ENCODE measurements around the gene DGKE. TPM values are rescaled to one million over a fixed set of nuclear protein-coding genes. Genes with fewer than 3 reads are reported as not detected.

The DGKE gene
- total RNA-seq, 1 donor from 2014 or later = 12.7 TPM

GRCh38 chr17:56808503-56808902 lies 25.4 kb upstream of the DGKE start:
- Histone ChIP-seq H3K27me3 (ENCODE audit: low read depth) (no peaks in the 10 kb centered on the region), H3K36me3 (no peaks in the 10 kb centered on the region), H3K27ac (no peak overlapping the region), H3K4me1 (no peaks in the 10 kb centered on the region), H3K4me3 (no peak overlapping the region), H3K9me3 (no peaks in the 10 kb centered on the region)
- TF ChIP-seq, protein P1, sequence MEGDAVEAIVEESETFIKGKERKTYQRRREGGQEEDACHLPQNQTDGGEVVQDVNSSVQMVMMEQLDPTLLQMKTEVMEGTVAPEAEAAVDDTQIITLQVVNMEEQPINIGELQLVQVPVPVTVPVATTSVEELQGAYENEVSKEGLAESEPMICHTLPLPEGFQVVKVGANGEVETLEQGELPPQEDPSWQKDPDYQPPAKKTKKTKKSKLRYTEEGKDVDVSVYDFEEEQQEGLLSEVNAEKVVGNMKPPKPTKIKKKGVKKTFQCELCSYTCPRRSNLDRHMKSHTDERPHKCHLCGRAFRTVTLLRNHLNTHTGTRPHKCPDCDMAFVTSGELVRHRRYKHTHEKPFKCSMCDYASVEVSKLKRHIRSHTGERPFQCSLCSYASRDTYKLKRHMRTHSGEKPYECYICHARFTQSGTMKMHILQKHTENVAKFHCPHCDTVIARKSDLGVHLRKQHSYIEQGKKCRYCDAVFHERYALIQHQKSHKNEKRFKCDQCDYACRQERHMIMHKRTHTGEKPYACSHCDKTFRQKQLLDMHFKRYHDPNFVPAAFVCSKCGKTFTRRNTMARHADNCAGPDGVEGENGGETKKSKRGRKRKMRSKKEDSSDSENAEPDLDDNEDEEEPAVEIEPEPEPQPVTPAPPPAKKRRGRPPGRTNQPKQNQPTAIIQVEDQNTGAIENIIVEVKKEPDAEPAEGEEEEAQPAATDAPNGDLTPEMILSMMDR (IDR thresholded peaks at IDR 0.05) = no peak
- DNase-seq (no peak), ATAC-seq (no peak)
- intact Hi-C loops (cut with DNase I) = no loop called here

DNA sequence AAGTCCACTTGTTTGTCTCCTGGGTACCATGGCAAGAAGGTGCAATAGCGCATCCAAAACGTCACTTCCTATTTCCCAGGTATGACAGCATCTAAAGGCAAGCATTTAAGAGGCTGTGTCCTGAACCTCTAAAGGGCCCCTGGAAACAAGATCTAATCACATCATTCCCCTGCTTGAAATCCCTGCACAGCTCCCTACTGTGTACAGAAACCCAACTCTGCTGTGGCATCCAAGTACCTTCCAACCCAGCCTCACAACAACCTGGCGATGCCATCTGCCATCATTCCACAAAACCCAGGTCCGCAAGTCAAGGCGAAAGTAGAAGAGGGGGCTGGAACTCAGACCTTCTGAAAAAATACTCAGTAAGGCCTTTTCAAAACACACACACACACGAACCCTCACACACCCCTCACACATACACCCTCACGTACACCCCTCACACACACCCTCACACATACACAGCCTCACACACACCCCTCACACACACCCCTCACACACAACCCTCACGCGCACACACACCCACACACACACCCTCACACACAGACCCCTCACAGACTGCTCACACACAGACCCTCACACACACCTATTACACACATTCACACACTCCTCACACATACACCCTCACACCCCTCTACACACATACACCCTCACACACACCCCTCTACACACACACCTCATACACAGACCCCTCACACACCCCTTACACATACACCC lies 24.7 kb upstream of the DGKE start:
- no peak overlapping the region for H3K4me3 ChIP-seq
- H3K36me3 ChIP-seq = no peaks in the 10 kb centered on the region
- DNase-seq = no peak
- intact Hi-C loops (cut with DNase I) = no loop called here
- no peak overlapping the region for H3K27ac ChIP-seq
- ATAC-seq = peak in 1 of 2 donors; percentile 24
- no peaks in the 10 kb centered on the region for H3K9me3 ChIP-seq
- H3K4me1 ChIP-seq = no peaks in the 10 kb centered on the region
- H3K27me3 ChIP-seq (ENCODE audit: low read depth) = no peaks in the 10 kb centered on the region
- TF ChIP-seq, protein P1 (IDR thresholded peaks at IDR 0.05) = no peak

- no peaks in the 10 kb centered on the region for H3K36me3 ChIP-seq
- no peaks in the 10 kb centered on the region for H3K27me3 ChIP-seq (ENCODE audit: low read depth)
- DNase-seq (no peak), ATAC-seq (no peak)
- H3K9me3 ChIP-seq = no peaks in the 10 kb centered on the region
- H3K4me3 ChIP-seq = no peak overlapping the region
- intact Hi-C loops (cut with DNase I) = no loop called here
- TF ChIP-seq, protein P1 (IDR thresholded peaks at IDR 0.05) = no peak
- H3K27ac ChIP-seq = no peak overlapping the region
- H3K4me1 ChIP-seq = no peaks in the 10 kb centered on the region
These were observed 24.2 kb upstream of the DGKE start for GRCh38 chr17:56809820-56810179.

DNA sequence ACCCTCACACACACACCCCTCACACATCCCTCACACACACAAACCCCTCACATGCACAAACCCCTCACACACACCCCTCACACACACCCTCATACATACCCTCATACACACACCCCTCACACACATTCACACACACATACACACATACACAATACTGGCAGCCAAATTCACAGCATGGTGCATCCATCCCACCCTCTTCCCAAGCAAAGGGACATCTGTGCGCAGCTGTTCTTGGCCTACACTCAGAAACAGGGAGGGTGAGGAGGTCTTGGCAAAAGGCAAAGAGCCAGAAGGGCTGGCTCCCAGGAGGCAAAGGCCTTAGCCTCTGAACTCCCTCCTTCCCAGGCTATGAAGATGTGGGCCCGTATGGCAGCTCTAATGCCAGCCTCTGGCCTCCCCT lies 23.6 kb upstream of the DGKE start:
- intact Hi-C loops (cut with DNase I) = no loop called here
- DNase-seq (no peak), ATAC-seq (peak; percentile 21 to 52)
- no peaks in the 10 kb centered on the region for H3K36me3 ChIP-seq
- no peaks in the 10 kb centered on the region for H3K4me1 ChIP-seq
- no peak overlapping the region for H3K4me3 ChIP-seq
- H3K27ac ChIP-seq = no peak overlapping the region
- TF ChIP-seq, protein P1 (IDR thresholded peaks at IDR 0.05) = no peak
- H3K9me3 ChIP-seq = no peaks in the 10 kb centered on the region
- H3K27me3 ChIP-seq (ENCODE audit: low read depth) = no peaks in the 10 kb centered on the region

DNA sequence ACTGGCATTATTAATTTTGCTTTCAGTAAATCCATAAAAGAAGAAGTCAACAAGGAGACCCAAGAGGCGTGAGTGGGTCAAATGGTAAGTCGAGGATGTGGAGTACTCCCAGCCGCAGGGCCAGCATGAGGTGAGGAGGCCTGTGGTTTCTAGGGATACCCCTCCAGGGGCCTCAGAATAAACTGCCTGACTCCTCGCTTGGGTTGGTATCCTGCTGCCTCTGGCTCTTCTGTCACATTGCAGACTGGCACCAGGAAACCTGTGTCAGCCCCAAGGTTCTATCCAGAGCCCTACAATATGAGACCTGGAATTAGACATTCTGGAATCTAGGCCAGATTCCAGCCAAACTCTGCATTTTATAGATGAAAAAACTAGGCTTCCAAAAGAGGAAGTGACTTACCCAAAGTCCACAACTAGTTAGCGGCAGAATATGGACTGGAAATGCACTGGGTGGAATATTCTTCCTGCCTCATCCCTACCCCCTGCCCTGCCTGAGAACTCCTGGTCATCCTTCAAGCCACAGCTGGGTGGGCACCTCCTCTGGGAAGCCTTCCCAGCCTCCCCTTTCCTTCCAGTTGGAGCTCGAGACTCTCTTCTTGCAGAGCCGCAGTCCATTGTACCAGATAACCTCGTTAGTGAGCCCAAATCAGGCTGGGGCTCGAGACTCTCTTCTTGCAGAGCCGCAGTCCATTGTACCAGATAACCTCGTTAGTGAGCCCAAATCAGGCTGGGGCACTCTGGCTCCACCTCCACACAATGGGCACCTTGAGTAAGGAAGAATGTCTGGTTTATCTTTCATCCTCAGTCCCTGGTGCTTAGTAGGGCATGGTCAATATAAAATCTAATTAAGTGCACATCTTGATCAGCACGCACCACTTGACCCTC lies 22.8 kb upstream of the DGKE start:
- TF ChIP-seq, protein P1 (IDR thresholded peaks at IDR 0.05) = no peak
- intact Hi-C loops (cut with DNase I) = no loop called here
- Histone ChIP-seq H3K9me3 (no peaks in the 10 kb centered on the region), H3K27ac (no peak overlapping the region), H3K4me1 (no peaks in the 10 kb centered on the region), H3K4me3 (no peak overlapping the region), H3K27me3 (ENCODE audit: low read depth) (no peaks in the 10 kb centered on the region), H3K36me3 (no peaks in the 10 kb centered on the region)
- DNase-seq = no peak
- ATAC-seq = no peak

All from lower lobe of right lung (tissue), 2 donors.